HG02973 (cell line): ENCODE results near the gene SCARF2.
"Not testable (repeated sequence)": the region's sequence is repeated elsewhere in the genome, so short reads cannot be mapped to it uniquely, and the experiment has no call there.

Source experiments
- ATAC-seq: cut with Tn5 transposase; IDR thresholded peaks from one replicate; pipeline ENCODE4 v1.9.1; 2021; ENCODE audit warnings: moderate library complexity; ENCODE audit not compliant: unreplicated experiment

The SCARF2 gene

DNA sequence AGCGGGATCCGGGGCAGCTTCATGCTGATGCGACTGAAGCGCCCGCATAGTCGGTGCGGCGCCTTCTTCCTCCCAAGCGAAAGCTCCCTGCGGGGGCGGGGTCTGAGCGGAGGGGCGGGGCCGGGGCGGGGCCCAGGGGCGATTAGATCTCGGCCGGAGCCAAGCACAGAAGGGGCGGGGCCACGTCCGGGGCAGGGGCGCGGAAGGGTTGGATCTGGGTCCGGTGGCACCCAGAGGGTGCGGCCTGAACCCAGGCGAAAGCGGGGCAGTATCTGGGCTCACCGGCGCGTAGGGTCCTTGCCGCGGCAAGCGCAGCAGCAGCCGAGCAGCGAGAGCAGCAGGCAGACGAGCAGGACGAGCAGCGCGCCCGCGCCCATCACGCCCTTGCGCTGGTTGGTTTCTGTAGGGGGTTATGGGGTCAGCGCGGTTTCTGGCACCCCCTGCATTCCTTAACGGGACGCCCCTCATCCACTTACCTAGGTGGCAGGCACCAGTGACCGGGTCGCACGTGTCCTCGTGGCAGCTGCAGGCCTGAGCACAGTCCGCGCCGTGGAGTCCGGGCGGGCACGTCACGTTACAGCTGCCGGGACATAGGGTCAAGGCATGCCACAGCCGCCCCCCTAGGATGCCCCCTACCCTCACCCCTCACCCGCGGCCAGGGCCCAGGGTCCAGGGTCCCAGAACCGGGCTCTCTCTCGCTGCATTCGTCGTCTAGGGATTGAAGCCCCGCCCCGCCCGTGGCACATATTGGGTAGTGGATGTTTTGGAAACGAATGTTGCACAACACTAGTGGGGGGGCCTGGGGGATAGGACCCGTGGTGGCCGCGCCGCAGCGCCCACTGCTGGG lies 8.1 kb downstream of the SCARF2 start:
- no peak for ATAC-seq

DNA sequence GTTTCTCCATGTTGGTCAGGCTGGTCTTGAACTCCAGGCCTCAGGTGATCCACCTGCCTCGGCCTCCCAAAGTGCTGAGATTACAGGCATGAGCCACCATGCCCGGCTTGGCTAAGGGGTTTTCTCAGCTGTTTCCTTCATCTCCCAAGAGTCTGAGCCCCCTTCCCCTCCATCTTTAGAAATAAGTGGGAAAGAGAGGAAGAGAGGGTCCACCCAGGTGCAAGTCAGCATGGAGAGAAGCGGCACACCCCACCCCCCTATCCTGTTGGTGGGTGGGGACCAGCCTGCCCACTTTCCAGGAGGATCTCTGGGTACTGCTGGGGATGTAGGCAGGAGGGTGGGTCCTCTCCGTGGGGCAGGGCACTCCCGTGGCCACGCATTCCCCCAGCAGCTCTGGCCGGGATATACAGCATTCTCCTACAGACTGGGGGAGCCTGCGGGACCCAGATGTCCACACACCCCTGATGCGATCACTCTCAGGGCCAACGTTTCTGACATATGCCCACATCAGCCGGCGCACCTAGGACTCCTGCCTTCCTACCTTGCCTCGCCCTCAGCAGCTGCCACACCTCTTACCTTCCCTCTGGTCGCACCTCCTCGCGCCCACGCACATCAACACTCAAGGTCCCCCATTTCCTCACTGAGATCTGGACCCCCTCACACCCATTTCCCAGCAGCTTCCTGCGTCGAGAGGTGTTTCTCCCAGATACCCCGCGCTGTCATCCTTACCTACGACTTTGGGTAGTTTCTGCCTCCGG lies 8.9 kb downstream of the SCARF2 start:
- ATAC-seq, result no peak

GRCh38 chr22:20427945-20428417 lies 9.6 kb downstream of the SCARF2 start:
- no peak for ATAC-seq

DNA sequence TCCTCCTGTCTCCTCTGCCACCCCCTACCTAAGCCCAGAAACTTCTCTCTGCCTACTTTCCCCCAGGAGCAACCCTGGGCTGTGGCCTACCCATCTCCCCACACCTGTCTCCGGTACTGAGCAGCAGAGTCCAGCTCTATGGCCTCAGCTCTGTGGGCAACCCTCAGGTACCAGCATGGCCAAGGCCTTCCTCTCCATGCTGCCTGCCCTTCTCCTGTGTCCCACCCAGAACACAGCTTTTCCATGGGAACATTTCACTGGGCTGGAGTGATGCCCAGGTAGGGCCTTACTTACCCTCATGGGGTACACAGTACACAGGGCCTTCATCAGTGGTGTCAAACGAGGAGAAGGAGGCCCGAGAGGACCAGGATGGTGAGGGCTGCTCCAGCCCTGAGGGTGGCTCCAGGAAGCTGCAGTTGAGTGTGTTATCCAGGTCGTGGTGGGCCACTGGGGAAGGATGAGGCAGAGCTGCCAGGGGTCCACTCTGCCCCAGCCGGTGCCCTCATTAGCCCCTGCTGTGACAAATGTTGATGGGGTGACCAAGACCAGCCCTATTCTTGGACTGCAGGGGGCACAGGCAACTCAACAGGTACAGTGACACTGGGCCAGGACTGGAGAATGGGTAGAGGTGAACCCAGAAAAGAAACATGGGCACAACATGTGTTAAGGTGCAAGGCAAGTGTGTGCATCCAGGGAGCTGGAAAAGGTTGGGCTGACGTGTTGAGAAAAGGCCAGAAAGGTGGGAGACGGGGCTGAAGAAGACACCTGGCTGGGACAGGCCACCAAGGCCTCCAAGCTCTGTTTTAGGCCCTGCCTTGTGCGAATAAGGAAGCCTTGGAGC lies 10.3 kb downstream of the SCARF2 start:
- no peak for ATAC-seq

GRCh38 chr22:20426259-20426615 lies 11.4 kb downstream of the SCARF2 start:
- no peak for ATAC-seq

DNA sequence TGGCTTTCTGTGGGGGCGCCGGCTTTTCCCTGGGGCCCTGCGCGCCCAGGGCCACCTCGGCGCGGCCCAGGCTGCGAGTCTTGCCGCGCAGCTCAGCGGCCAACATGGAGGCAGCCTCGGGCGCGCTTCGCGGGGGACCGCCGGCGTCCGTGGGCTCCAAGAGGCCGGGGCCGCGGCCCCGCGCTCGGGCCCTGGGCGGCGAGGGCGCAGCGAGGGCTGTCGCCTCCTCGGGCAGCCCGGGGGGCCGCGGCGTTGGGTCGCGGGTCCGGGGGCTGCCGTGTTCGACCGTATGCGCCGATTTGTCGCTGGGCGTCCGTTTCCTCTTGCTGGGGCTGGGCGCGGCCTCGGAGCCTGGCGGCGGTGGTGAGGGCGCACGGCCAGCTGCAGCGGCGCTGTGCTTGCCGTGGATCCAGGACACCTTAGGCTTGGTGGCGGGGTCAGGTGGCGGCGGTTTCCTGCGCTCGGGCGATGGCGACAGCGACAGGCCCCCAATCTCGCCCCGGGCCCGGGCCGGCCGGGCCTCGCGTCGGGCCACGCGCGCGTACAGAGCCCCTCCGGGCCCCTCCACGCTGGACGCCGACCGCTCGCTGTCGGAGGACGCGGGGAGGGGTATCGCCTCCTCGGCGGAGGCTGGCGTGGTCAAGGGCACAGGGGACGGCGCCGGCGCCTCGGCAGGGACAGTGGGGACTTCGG lies 11.9 kb downstream of the SCARF2 start:
- ATAC-seq, result no peak

- no peak for ATAC-seq
These were observed 12.6 kb downstream of the SCARF2 start for GRCh38 chr22:20424932-20425565.

- no peak for ATAC-seq
These were observed 13.1 kb downstream of the SCARF2 start for GRCh38 chr22:20424568-20424931.

GRCh38 chr22:20423906-20424551 lies 13.6 kb downstream of the SCARF2 start:
- ATAC-seq, result no peak

- ATAC-seq, result no peak
These were observed 14.4 kb downstream of the SCARF2 start for GRCh38 chr22:20423008-20423905.

DNA sequence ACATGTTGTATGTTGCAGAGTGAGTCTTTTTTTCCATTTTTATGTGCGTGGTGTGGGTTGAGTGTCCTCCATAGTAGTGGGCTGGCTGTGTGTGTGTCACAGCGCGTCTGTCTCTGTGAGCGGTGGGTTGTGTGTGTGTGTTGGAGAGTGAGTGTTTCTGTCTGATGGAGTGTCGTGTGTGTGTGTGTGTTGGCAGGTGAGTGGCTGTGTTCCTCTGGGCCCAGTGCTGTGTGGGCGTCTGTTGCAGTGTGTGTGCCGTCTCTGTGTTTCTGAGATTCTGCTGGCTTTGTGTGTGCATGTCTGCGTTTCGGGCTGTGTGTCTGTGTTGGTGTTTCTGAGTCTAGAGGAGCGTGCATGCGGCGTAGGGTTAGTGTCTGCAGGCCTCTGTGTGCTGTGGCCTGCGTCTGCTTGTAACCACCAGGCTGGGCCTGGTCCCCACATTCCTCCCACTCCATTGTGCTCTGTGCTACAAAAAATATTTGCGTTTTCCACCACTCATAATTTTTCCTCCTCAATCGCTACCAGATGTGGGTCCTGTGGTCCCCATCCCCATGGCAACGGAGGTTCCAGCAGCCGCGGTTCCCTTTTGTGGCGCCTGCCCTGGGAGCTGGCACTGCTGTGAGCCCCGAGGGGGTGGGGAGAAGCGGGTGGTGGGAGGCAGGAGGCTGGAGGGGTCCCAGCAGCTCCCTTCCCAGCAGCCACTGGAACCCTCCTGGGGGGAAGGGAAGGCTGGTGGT lies 15.2 kb downstream of the SCARF2 start:
- no peak for ATAC-seq

DNA sequence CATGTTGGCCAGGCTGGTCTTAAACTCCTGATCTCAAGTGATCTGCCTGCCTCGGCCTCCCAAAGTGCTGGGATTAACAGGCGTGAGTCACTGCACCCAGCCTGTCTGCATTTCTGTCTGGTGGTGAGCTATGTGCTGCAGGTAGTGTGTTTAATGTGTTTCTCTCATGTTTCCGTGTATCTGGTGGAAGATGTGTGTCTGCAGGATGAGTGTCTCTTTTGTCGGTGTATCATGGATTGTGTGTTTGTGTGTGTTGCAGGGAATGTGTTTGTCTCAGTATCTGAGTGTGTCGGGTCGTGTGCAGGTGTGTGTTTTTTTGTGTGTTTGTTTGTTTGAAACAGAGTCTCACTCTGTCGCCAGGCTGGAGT lies 16.1 kb downstream of the SCARF2 start:
- no peak for ATAC-seq

- ATAC-seq, result no peak
These were observed 17.3 kb downstream of the SCARF2 start for GRCh38 chr22:20420157-20420842.

- ATAC-seq, result no peak
These were observed 18.0 kb downstream of the SCARF2 start for GRCh38 chr22:20419664-20419951.

- no peak for ATAC-seq
These were observed 19.3 kb downstream of the SCARF2 start for GRCh38 chr22:20418211-20418788.

GRCh38 chr22:20415699-20416098 lies 21.9 kb downstream of the SCARF2 start:
- not testable (repeated sequence) for ATAC-seq

DNA sequence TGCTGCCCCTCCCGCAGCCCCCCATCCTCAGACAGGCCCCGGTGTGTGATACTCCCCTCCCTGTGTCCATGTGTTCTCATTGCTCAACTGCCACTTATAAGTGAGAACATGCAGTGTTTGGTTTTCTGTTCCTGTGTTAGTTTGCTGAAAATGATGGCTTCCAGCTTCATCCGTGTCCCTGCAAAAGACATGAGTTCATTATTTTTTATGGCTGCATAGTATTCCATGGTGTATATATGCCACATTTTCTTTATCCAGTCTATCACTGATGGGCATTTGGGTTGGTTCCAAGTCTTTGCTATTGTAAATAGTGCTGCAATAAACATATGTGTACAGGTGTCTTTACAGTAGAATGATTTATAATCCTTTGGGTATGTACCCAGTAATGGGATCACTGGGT lies 22.4 kb downstream of the SCARF2 start:
- not testable (repeated sequence) for ATAC-seq
